Kidney (tissue), 22 donors: ENCODE measurements around the gene JADE2. TPM values are rescaled to one million over a fixed set of nuclear protein-coding genes. Genes with fewer than 3 reads are reported as not detected.
A peak's percentile ranks its signal among the peaks of the same experiment; 100 is the strongest.

Experiments
- DNase-seq, 5 donors: peaks; one replicate each; pipeline ENCODE4 v3.0.0-alpha.2; 2013 to 2020
- FAIRE-seq: peaks from 2 replicates; lab custom pipeline; 2012; peaks lifted over from hg19 to GRCh38; lab: Jason Lieb, UNC
- H3K27ac ChIP-seq, 2 donors: one replicate each; pipeline ENCODE4 v1.7.0; 2013; ENCODE audit warnings: low read depth in 2 of 2, low read length in 2 of 2, inconsistent platforms in 1 of 2
- H3K27me3 ChIP-seq: one replicate; pipeline ENCODE4 v1.7.1; 2013; ENCODE audit warnings: low read length, inconsistent platforms; ENCODE audit not compliant: control insufficient read depth, insufficient read depth
- H3K36me3 ChIP-seq, 3 donors: one replicate each; pipeline versions ENCODE4 v1.7.0 to v1.7.1; 2013; ENCODE audit warnings: low read length in 3 of 3, control low read depth in 1 of 3, inconsistent platforms in 1 of 3; ENCODE audit not compliant: insufficient read depth in 3 of 3, control insufficient read depth in 2 of 3
- H3K4me1 ChIP-seq, 3 donors: one replicate each; pipeline versions ENCODE4 v1.7.0 to v1.7.1; 2013; ENCODE audit warnings: low read length in 3 of 3, inconsistent platforms in 1 of 3, low read depth in 1 of 3; ENCODE audit not compliant: control insufficient read depth in 2 of 3, insufficient read depth in 2 of 3
- H3K4me3 ChIP-seq, 3 donors: one replicate each; pipeline versions ENCODE4 v1.7.0 to v1.8.1; 2013; ENCODE audit warnings: low read length in 3 of 3, control low read depth in 1 of 3, inconsistent platforms in 1 of 3
- H3K9ac ChIP-seq, 3 donors: one replicate each; pipeline versions ENCODE4 v1.7.0 to v1.7.1; 2013; ENCODE audit warnings: low read length in 3 of 3, control low read depth in 1 of 3, inconsistent platforms in 1 of 3
- H3K9me3 ChIP-seq, 3 donors: one replicate each; pipeline versions ENCODE4 v1.7.0 to v1.7.1; 2013; ENCODE audit warnings: low read length in 3 of 3, control low read depth in 1 of 3, inconsistent platforms in 1 of 3; ENCODE audit not compliant: control insufficient read depth in 2 of 3, insufficient read depth in 1 of 3
- intact Hi-C: fragments of 100-400 bp; cut with DNase I; formaldehyde crosslinking; loops from one replicate; pipeline ENCODE4 v1.11.1; 2022
- long read RNA-seq, 10 donors: library from polyadenylated mRNA in 1 of 10; unstranded in 1 of 10; transcript quantifications; one replicate each; pipeline ENCODE4 v2.0.0 and lab custom pipeline, GENCODE V29; 2021 to 2026
- polyA plus RNA-seq: library from polyadenylated mRNA; stranded (reverse); fragments of 350-450 nt; fragmentation: Illumina TruSeq; extraction: RNeasy Lipid Tissue Mini Kit (QIAGEN cat#74804); gene quantifications from one replicate; pipeline ENCODE4 v1.2.3, GENCODE V29; 2014; ENCODE audit warnings: low read depth, low replicate concordance; ENCODE audit not compliant: insufficient read depth
- total RNA-seq: library from RNA; stranded (reverse); fragmentation: NEBNext Ultra II Directional; extraction: Animal tissue kit (Norgen Biotek cat#: 25700); gene quantifications from one replicate; pipeline ENCODE4 v1.2.1, GENCODE V29; 2021
- TF ChIP-seq, protein P1 (sequence below): IDR thresholded peaks from 3 replicates; pipeline ENCODE4 v1.5.1; 2012; ENCODE audit warnings: mild to moderate bottlenecking, moderate library complexity, borderline replicate concordance; ENCODE audit not compliant: insufficient read depth; ENCODE audit errors: extremely low read depth
- donor health status: control.
- donor health status: control.
- donor health status: control.
- donor health status: control.
- donor health status: control.
- donor health status: DM: yes; HTN: yes; CAD: no.
- donor health status: Normal renal cell carcinoma (clear cell type).

Gene JADE2
- 99.6 TPM for total RNA-seq
- polyA plus RNA-seq = 9.2 TPM
- long read RNA-seq, donor 1 = 0 reads
- long read RNA-seq, donor 2 = 0 reads
- long read RNA-seq, donor 3 = 0 reads
- long read RNA-seq, donor 4 = 0 reads
- long read RNA-seq, donor 5 = 0 reads
- long read RNA-seq, donor 6, partial matches to known transcripts = 0 of 1 reads
- long read RNA-seq, donor 6, other reads (novel, unspliced or antisense) = 0 of 1 reads
- long read RNA-seq, donor 7, partial matches to known transcripts = 33 of 41 reads
- long read RNA-seq, donor 7, other reads (novel, unspliced or antisense) = 8 of 41 reads
- long read RNA-seq, donor 8 = 0 reads
- long read RNA-seq, donor 9 = 0 reads
- long read RNA-seq, donor 10 = 0 reads

DNA sequence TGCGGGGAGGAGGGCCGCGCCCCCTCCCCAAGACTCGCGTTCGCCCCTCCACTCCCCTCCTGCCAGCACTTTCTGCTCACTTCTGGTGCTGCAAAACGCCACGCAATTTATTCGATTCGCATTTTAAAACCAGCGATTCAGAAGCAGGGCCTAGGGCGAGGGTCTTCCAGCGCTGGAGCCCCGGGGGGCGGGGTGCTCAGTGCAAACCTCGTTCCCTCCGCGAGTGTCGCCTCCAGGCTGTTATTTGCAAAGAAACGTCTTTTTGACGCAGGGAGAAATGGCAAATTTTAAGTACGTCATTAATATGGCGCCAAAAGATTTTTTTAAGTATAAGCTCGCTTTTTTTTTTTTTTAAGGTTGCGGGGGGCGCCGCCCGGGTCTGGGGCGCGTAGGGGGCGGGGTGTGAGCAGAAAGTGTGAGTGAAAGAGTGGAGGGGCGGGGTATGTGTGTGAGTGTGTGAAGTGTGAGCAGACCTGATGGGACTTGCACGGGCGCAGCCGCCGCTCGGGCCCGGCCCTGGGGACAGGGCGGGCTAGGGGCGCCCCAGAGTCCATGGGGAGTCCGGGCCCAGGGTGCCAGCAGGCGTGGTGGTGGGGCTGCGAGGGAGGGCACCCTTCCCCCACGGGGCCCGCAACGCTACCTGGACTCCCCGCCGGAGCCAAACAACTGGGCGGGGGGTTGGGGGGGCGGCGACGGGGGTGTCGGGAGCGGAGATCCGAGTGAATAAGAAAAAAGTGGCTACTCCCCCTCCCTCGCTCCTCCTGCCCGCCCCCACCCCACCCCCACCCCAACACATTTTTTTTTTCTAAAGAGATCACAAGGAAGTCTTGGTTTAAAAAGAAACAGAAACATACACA is at the start of gene JADE2:
TSS of gene JADE2 (plus strand) at position 845 of the 857 bp plus-strand sequence. CDS start 10,188 bp downstream, outside the sequence.
- Histone ChIP-seq H3K27ac (peak within 1 kb of the TSS; percentile 98 to 99), H3K27me3 (no peaks in the 10 kb centered on the region), H3K4me3 (peak within 1 kb of the TSS; percentile 69 to 93 (median 76)), H3K9ac (peak within 1 kb of the TSS; percentile 57 to 99 (median 84)), H3K4me1 (peaks cover 0 to 26% (median 25%) of the 10 kb centered on the region in 3 donors), H3K9me3 (no peaks in the 10 kb centered on the region), H3K36me3 (no peaks in the 10 kb centered on the region)
- DNase-seq (peak; percentile 53 to 95 (median 85)), FAIRE-seq (no peak)
- intact Hi-C loops = loop anchor here (10.0 kb wide), 1 partner anchor 110 kb away; the partner anchor contains the start of gene CDKN2AIPNL
- TF ChIP-seq, protein P1, sequence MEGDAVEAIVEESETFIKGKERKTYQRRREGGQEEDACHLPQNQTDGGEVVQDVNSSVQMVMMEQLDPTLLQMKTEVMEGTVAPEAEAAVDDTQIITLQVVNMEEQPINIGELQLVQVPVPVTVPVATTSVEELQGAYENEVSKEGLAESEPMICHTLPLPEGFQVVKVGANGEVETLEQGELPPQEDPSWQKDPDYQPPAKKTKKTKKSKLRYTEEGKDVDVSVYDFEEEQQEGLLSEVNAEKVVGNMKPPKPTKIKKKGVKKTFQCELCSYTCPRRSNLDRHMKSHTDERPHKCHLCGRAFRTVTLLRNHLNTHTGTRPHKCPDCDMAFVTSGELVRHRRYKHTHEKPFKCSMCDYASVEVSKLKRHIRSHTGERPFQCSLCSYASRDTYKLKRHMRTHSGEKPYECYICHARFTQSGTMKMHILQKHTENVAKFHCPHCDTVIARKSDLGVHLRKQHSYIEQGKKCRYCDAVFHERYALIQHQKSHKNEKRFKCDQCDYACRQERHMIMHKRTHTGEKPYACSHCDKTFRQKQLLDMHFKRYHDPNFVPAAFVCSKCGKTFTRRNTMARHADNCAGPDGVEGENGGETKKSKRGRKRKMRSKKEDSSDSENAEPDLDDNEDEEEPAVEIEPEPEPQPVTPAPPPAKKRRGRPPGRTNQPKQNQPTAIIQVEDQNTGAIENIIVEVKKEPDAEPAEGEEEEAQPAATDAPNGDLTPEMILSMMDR = peak; percentile 8

DNA sequence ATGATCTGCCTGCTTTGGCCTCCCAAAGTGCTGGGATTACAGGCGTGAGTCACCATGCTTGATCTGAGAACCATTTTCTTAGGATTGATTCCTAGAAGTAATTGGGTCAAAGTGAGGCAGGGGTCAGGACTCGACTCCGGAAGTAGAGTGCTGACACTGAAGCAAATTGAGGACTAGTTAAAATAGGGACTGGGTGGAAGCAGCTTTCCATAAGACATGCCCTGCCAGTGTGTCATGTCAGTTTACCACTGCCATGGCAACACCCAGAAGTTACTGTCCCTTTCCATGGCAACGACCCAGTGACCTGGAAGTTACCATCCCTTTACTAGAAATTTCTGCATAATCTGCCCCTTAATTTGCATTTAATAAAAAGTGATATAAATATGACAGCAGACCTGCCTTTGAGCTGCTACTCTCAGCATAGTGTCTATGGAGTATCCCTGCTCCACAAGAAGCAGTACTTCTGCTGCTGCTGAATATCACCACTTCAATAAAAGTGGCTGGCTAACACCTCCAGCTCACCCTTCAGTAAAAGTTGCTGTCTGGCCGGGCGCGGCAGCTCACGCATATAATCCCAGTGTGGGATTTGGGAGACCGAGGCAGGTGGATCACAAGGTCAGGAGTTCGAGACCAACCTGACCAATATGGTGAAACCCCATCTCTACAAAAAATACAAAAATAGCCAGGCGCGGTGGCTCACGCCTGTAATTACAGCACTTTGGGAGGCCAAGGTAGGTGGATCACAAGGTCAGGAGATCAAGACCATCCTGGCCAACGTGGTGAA is 47.8 kb upstream of the JADE2 start:
- TF ChIP-seq, protein P1 = no peak
- Histone ChIP-seq H3K9me3 (no peaks in the 10 kb centered on the region), H3K4me3 (no peak overlapping the region), H3K36me3 (no peaks in the 10 kb centered on the region), H3K4me1 (no peaks in the 10 kb centered on the region), H3K27me3 (no peaks in the 10 kb centered on the region), H3K9ac (no peak overlapping the region), H3K27ac (no peak overlapping the region)
- intact Hi-C loops = no loop called here
- DNase-seq (peak in 1 of 5 donors; percentile 10), FAIRE-seq (no peak)

DNA sequence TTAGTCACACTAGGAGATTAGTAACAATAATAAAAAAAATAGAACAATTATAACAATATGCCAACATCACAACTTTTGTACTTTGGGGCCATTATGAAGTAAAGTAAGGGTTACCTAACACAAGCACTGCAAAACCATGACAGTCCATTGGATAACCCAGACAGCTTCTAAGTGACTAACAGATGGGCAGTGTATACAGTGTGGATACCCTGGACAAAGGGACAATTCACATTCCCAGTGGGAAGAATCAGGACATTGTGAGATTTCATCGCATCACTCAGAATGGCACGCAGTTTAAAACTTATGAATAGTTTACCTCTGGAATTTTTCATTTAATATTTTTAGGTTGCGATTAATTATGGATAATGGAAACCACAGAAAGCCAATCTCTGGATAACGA is 45.6 kb upstream of the JADE2 start:
- H3K36me3 ChIP-seq = no peaks in the 10 kb centered on the region
- no peak overlapping the region for H3K4me3 ChIP-seq
- H3K9ac ChIP-seq = no peak overlapping the region
- FAIRE-seq (no peak), DNase-seq (no peak)
- intact Hi-C loops = no loop called here
- no peaks in the 10 kb centered on the region for H3K9me3 ChIP-seq
- no peaks in the 10 kb centered on the region for H3K4me1 ChIP-seq
- H3K27me3 ChIP-seq = no peaks in the 10 kb centered on the region
- TF ChIP-seq, protein P1 = no peak
- no peak overlapping the region for H3K27ac ChIP-seq
